Ovary (tissue), 3 donors: ENCODE measurements around the gene COBL.

Experiments
- CTCF ChIP-seq, 3 donors: fragments of 450-650 bp in 2 of 3; fragments of 200-600 bp in 1 of 3; IDR thresholded peaks; one replicate each; pipeline versions ENCODE4 v1.5.1 to v1.8.0; 2016 to 2022; ENCODE audit warnings: antibody characterized with exemption in 3 of 3, mild to moderate bottlenecking in 1 of 3
- EP300 ChIP-seq: sonication (generic); formaldehyde crosslinking; IDR thresholded peaks from one replicate; pipeline ENCODE4 v1.6.1; 2017; ENCODE audit warnings: antibody characterized with exemption
- POLR2A ChIP-seq: fragments of 450-650 bp; IDR thresholded peaks from one replicate; pipeline ENCODE4 v1.6.1; 2017; ENCODE audit warnings: antibody characterized with exemption, mild to moderate bottlenecking, moderate library complexity
- donor health status: DM: no; HTN: no; CAD: no.

GRCh38 chr7:51101111-51101757, 215.4 kb downstream of the COBL start:
- no peak for TF ChIP-seq CTCF (IDR thresholded peaks at IDR 0.05)
- TF ChIP-seq POLR2A: no peak
- TF ChIP-seq EP300: no peak
